ENCODE measurements around the gene MYO18B. TPM values are rescaled to one million over a fixed set of nuclear protein-coding genes. Genes with fewer than 3 reads are reported as not detected.

MYO18B gene
- total RNA-seq, 1 donor from 2014 or later: not detected

- H3K9me3 ChIP-seq: no peaks in the 10 kb centered on the region
- no peaks in the 10 kb centered on the region for H3K27me3 ChIP-seq
- H3K27ac ChIP-seq: no peak overlapping the region
- no peaks in the 10 kb centered on the region for H3K36me3 ChIP-seq
- intact Hi-C loops (cut with DNase I): no loop called here
- H3K4me3 ChIP-seq: no peak overlapping the region
- H3K4me1 ChIP-seq: no peaks in the 10 kb centered on the region
- DNase-seq (ENCODE audit: extremely low spot score in 2 of 2): no peak
- TF ChIP-seq, protein P1, sequence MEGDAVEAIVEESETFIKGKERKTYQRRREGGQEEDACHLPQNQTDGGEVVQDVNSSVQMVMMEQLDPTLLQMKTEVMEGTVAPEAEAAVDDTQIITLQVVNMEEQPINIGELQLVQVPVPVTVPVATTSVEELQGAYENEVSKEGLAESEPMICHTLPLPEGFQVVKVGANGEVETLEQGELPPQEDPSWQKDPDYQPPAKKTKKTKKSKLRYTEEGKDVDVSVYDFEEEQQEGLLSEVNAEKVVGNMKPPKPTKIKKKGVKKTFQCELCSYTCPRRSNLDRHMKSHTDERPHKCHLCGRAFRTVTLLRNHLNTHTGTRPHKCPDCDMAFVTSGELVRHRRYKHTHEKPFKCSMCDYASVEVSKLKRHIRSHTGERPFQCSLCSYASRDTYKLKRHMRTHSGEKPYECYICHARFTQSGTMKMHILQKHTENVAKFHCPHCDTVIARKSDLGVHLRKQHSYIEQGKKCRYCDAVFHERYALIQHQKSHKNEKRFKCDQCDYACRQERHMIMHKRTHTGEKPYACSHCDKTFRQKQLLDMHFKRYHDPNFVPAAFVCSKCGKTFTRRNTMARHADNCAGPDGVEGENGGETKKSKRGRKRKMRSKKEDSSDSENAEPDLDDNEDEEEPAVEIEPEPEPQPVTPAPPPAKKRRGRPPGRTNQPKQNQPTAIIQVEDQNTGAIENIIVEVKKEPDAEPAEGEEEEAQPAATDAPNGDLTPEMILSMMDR (IDR thresholded peaks at IDR 0.05): no peak
- no peak for TF ChIP-seq POLR2AphosphoS5 (IDR thresholded peaks at IDR 0.05; ENCODE audit: insufficient read depth in 1 of 2, low read depth in 1 of 2)
- TF ChIP-seq POLR2A (IDR thresholded peaks at IDR 0.05): no peak
Measured at GRCh38 chr22:25694196-25694907, 47.6 kb upstream of the MYO18B start.

GRCh38 chr22:25695146-25695545, 46.8 kb upstream of the MYO18B start:
- no peaks in the 10 kb centered on the region for H3K36me3 ChIP-seq
- no peak overlapping the region for H3K4me3 ChIP-seq
- DNase-seq (ENCODE audit: extremely low spot score in 2 of 2): no peak
- TF ChIP-seq, protein P1 (IDR thresholded peaks at IDR 0.05): no peak
- TF ChIP-seq POLR2A (IDR thresholded peaks at IDR 0.05) (no peak), POLR2AphosphoS5 (IDR thresholded peaks at IDR 0.05; ENCODE audit: insufficient read depth in 1 of 2, low read depth in 1 of 2) (no peak)
- no peak overlapping the region for H3K27ac ChIP-seq
- H3K9me3 ChIP-seq: no peaks in the 10 kb centered on the region
- intact Hi-C loops (cut with DNase I): no loop called here
- no peaks in the 10 kb centered on the region for H3K27me3 ChIP-seq
- H3K4me1 ChIP-seq: no peaks in the 10 kb centered on the region

GRCh38 chr22:25696763-25697162, 45.2 kb upstream of the MYO18B start:
- H3K36me3 ChIP-seq: no peaks in the 10 kb centered on the region
- intact Hi-C loops (cut with DNase I): no loop called here
- H3K9me3 ChIP-seq: no peaks in the 10 kb centered on the region
- no peaks in the 10 kb centered on the region for H3K27me3 ChIP-seq
- H3K4me3 ChIP-seq: no peak overlapping the region
- peaks cover 4% of the 10 kb centered on the region for H3K4me1 ChIP-seq
- H3K27ac ChIP-seq: no peak overlapping the region
- TF ChIP-seq POLR2A (IDR thresholded peaks at IDR 0.05) (no peak), POLR2AphosphoS5 (IDR thresholded peaks at IDR 0.05; ENCODE audit: insufficient read depth in 1 of 2, low read depth in 1 of 2) (no peak)
- TF ChIP-seq, protein P1 (IDR thresholded peaks at IDR 0.05): no peak
- DNase-seq (ENCODE audit: extremely low spot score in 2 of 2): no peak

- TF ChIP-seq POLR2A (IDR thresholded peaks at IDR 0.05) (no peak), POLR2AphosphoS5 (IDR thresholded peaks at IDR 0.05; ENCODE audit: insufficient read depth in 1 of 2, low read depth in 1 of 2) (no peak)
- TF ChIP-seq, protein P1 (IDR thresholded peaks at IDR 0.05): no peak
- Histone ChIP-seq H3K27me3 (no peaks in the 10 kb centered on the region), H3K9me3 (no peaks in the 10 kb centered on the region)
Measured at GRCh38 chr22:25697181-25697664, 44.8 kb upstream of the MYO18B start.

DNA sequence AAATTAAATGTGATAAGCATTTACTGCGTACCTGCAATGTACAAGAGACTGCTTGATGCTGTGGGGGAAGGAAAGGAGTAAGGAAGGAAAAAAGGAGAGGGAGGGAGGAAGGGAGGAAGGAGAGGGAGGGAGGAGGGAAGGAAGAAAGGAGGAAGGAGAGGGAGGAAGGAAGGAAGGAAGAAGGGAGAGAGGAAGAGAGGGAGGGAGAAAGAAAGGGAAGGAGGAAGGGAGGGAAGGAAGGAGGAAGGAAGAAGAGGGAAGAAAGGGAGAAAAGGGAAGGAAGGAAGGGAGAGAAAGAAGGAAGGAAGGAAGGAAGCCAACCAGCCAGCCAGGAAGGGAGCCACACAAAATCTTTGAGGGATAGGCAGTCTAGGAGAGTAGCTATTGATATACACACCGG, 44.0 kb upstream of the MYO18B start:
- Histone ChIP-seq H3K4me1 (peaks cover 4% of the 10 kb centered on the region), H3K27me3 (no peaks in the 10 kb centered on the region), H3K9me3 (no peaks in the 10 kb centered on the region), H3K36me3 (no peaks in the 10 kb centered on the region), H3K27ac (no peak overlapping the region), H3K4me3 (no peak overlapping the region)
- TF ChIP-seq POLR2AphosphoS5 (IDR thresholded peaks at IDR 0.05; ENCODE audit: insufficient read depth in 1 of 2, low read depth in 1 of 2) (no peak), POLR2A (IDR thresholded peaks at IDR 0.05) (no peak)
- TF ChIP-seq, protein P1 (IDR thresholded peaks at IDR 0.05): no peak
- DNase-seq (ENCODE audit: extremely low spot score in 2 of 2): no peak
- intact Hi-C loops (cut with DNase I): no loop called here

More at GRCh38 chr22:25697181-25697664, 44.8 kb upstream of the MYO18B start:
- Histone ChIP-seq H3K4me3 (no peak overlapping the region), H3K36me3 (no peaks in the 10 kb centered on the region), H3K27ac (no peak overlapping the region), H3K4me1 (peaks cover 4% of the 10 kb centered on the region)
- no peak for DNase-seq (ENCODE audit: extremely low spot score in 2 of 2)
- intact Hi-C loops (cut with DNase I): no loop called here

Data from vagina (tissue), 2 donors.